NCI-H2196 (cell line): ENCODE measurements around the gene CDV3.

Source experiments
- DNase-seq: peaks from one replicate; lab custom pipeline; 2025; ENCODE audit not compliant: unreplicated experiment; lab: John Stamatoyannopoulos, UW

The CDV3 gene

DNA sequence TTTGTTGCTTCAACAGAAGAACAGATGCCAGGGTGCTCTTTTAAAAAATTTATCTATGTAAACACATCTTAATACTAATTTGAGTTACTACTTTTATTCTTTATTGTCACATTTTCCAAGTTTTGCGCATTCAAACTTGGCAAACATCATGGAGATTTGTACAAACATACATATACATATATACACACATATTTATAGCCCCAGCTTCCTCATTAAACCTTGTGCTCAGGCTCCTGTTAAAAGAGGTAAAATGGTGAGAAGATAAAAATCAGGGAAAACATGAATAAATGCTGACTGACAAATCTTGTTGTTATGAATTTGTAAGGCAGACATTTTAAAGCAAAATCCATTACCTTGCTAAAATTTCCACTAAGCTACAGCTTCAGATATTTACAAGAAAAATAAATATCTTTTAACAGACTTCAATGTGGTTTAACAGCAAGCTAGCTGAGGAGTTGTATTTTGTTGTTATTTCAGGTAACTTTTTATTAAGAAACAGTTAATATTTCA, 27.1 kb downstream of the CDV3 start:
- DNase-seq, result no peak

DNA sequence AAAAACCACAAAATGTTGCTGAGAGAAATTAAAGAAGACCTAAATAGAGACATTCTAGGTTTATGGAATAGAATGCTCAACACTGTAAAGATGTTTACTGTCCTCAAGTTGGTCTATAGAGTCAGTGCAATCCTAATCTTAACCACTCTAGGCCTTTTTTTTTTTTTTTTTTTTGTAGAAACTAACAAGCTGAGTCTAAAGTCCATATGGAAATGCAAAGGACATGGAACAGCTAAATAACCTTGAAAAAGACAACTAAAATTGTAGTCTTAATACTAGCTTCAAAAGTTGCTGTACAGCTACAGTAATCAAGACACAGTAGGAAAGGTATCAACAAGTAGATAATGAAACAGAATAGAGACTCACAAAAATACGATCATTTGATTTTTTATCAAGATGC, 32.9 kb downstream of the CDV3 start:
- DNase-seq, result no peak

GRCh38 chr3:133606902-133607301, 33.4 kb downstream of the CDV3 start:
- DNase-seq, result no peak

DNA sequence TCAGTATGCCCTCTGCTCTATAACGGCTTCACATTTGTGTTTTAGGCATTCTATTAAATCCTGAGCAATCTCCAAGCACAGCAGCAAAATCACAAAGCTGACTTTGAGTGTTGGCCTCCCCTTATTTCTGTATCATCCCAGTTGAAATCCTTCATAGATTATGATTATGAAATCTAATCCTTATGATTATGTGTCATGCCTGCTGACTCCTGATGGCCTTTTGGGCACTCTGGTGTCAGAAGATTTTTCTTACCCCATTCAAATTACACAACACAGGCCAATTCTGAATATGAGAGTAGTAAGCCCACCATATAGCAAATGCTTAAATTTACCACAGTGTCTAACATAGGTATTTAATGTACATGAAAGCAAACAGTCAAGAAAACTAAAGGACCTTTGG, 34.3 kb downstream of the CDV3 start:
- DNase-seq, result no peak

GRCh38 chr3:133608388-133608787, 34.9 kb downstream of the CDV3 start:
- DNase-seq, result no peak

DNA sequence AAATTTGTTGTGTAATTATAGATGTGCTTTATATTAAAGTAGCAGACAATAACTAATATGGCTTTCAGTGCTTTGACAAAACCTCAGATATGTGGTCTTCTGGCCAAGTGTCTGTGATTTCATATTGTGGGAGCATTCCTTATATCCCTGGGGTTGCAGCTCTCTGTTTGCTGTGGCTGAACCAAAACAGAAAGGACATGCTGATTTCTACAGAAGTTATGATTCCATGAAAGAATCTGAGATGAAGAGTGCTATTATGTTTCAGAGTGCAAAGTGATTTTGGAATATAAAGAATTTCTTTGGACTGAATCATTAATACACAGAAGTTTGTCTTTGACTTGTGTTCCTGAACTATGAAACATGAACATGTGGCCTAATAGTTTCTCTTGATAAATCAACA, 36.5 kb downstream of the CDV3 start:
- no peak for DNase-seq

DNA sequence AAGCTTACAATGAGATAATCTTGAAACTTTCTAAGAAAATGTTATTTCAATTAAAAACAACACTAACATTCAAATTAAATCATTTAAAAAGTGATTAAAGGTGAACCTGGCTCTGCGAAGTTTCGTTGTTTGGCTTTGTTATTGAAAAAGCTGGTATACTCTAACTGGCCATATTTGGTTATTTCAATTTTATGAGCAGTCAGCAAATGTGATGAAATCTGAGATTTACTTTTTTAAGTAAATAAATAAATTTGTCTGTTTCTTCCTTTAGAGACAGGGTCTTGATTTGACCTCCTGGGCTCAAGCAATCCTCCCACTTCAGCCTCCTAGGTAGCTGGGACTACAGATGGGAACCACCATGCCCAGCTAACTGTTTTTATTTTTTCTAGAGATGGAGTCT, 38.0 kb downstream of the CDV3 start:
- DNase-seq, result no peak

DNA sequence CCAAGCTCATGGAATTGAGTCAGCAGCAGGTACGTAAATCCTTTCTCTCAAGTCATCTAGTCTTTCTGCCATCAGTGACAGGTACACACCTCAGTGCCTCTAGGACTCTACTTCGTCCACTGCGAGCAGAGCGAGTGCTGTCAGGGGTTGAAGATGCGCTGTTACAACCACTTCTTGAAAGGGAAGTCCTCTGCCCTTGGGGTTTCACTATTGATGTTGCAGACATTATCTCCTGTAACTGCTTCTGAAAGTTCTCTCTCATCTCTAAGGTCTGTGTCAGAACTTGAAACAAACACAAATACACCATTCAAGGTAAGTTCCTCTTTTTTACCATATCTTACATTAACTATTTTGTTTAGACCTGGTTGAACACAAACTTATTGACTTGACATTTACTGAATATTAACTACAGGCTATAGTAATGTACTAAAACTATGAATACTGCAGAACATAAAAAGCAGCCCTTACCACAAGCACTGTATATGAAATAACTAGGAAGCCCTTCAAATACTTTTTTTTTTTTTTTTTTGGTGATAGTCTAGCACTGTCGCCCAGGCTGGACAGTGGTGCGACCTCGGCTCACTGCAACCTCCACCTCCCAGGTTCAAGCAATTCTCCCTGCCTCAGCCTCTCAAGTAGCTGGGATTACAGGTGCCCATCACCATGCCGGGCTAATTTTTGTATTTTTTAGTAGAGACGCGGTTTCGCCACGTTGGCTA, 46.7 kb downstream of the CDV3 start:
- no peak for DNase-seq

DNA sequence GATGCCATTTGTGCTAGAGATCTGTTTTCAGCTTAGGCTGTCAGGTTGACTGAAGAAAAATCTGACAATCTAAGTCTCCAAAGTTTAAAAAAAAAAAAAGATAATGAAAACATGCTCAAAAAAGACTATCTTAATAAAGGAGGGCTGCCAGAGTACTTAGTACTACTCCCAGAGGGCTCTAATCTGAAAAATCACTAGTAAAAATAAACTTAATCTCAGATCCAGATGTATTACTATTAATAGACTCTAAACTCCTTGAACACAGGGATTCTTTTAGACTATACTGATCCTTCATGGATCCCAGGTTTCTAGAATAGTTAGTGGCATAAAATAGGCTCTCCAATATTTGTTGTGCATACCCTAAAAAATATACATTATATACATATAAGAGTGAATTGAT, 54.3 kb downstream of the CDV3 start:
- no peak for DNase-seq

DNA sequence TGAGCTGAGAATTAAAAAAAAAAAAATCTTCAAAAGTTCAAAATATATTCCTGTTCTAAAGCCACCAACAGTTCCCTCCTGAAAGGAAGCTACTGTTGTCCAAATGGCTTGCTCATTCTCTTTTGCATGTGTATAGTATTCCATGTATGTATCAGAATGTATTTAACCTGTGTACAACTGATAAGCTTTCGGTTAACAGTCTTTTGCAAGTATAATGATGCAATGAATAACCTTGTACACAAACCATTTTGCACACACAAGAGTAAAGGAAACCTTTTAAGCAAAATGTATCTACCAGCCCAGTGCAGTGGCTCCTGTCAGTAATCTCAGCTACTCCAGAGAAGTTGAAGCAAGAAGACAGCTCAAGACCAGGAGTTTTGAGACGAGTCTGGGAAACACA, 55.7 kb downstream of the CDV3 start:
- no peak for DNase-seq

DNA sequence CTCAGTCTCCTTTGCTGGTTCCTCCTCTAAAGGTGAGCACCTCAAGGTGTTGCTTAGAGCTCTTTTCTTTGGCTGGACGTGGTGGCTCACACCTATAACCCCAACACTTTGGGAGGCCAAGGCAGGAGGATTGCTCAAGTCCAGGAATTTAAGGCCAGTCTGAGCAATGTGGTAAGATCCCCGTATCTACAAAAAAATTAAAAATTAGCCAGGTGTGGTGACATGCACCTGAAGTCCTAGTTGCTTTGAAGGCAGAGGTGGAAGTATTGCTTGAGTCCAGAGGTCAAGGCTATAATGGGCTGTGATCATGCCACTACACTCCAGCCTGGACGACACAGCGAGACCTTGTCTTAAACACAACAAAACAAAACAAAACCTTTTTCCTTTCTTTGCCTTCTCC, 60.0 kb downstream of the CDV3 start:
- DNase-seq, result no peak
